CD4-positive, alpha-beta T cell (primary cell): ENCODE data around the gene TTBK1. TPM values are rescaled to one million over a fixed set of nuclear protein-coding genes. Genes with fewer than 3 reads are reported as not detected.

Experiments
- ATAC-seq: fragments of 200-7000 bp; cut with Tn5 transposase; one replicate; pipeline ENCODE4 v1.10.0; 2022; ENCODE audit warnings: mild to moderate bottlenecking; ENCODE audit not compliant: poor library complexity
- CTCF ChIA-PET: fragments of 350-600 bp; sonication (Branson Sonifier 250); formaldehyde crosslinking; loops from one replicate; lab custom pipeline; 2021; ENCODE audit warnings: antibody characterized with exemption, inconsistent platforms; lab: Charles Lee
- POLR2A ChIA-PET: fragments of 350-600 bp; sonication (Branson Sonifier 250); formaldehyde crosslinking; loops from one replicate; lab custom pipeline; 2021; ENCODE audit warnings: antibody characterized with exemption, inconsistent platforms; lab: Charles Lee
- DNase-seq, 14 experiments: peaks; one replicate each; pipeline ENCODE4 v3.0.0-alpha.2; 2013 to 2020; ENCODE audit warnings: mixed read lengths in 2 of 14
- H3K27ac ChIP-seq, 2 donors: one replicate each; pipeline versions ENCODE4 v1.5.1 to v1.7.0; 2013; ENCODE audit warnings: low read length in 2 of 2, low read depth in 1 of 2, mild to moderate bottlenecking in 1 of 2
- H3K27me3 ChIP-seq, 2 experiments: 1 replicate in 1 of 2; 2 replicates in 1 of 2; pipeline versions ENCODE4 v1.6.1 to v1.7.0; 2013; ENCODE audit warnings: low read length in 2 of 2, control low read depth in 1 of 2, mild to moderate bottlenecking in 1 of 2, moderate library complexity in 1 of 2; ENCODE audit not compliant: insufficient read depth in 2 of 2, control insufficient read depth in 1 of 2
- H3K36me3 ChIP-seq: one replicate; pipeline ENCODE4 v1.6.1; 2013; ENCODE audit warnings: low read length, control low read depth; ENCODE audit not compliant: insufficient read depth
- H3K4me1 ChIP-seq: one replicate; pipeline ENCODE4 v1.6.1; 2013; ENCODE audit warnings: low read length, control low read depth; ENCODE audit not compliant: insufficient read depth
- H3K4me3 ChIP-seq: one replicate; pipeline ENCODE4 v1.5.1; 2013; ENCODE audit warnings: mild to moderate bottlenecking, low read length, moderate library complexity
- H3K9me3 ChIP-seq, 2 experiments: 1 replicate in 1 of 2; 2 replicates in 1 of 2; pipeline versions ENCODE4 v1.6.1 to v1.7.0; 2013; ENCODE audit warnings: low read length in 2 of 2, mild to moderate bottlenecking in 2 of 2, control low read depth in 1 of 2, moderate library complexity in 1 of 2; ENCODE audit not compliant: control insufficient read depth in 1 of 2, insufficient read depth in 1 of 2
- H3K27ac Mint-ChIP-seq: one replicate; pipeline ENCODE4 v1.8.0; 2020; ENCODE audit warnings: mixed read lengths
- H3K27me3 Mint-ChIP-seq: one replicate; pipeline ENCODE4 v1.8.0; 2021; ENCODE audit warnings: mixed read lengths
- H3K36me3 Mint-ChIP-seq: one replicate; pipeline ENCODE4 v1.8.0; 2021; ENCODE audit warnings: low read depth, mixed read lengths
- H3K4me1 Mint-ChIP-seq: one replicate; pipeline ENCODE4 v1.8.0; 2021; ENCODE audit warnings: low read depth, mixed read lengths
- H3K4me3 Mint-ChIP-seq: one replicate; pipeline ENCODE4 v1.8.0; 2020; ENCODE audit warnings: mild to moderate bottlenecking, mixed read lengths
- H3K9me3 Mint-ChIP-seq: one replicate; pipeline ENCODE4 v1.8.0; 2020; ENCODE audit warnings: mixed read lengths
- CTCF ChIP-seq: fragments of 200-600 bp; IDR thresholded peaks from one replicate; pipeline ENCODE4 v1.8.0; 2022; ENCODE audit warnings: antibody characterized with exemption, mild to moderate bottlenecking
- intact Hi-C, 2 experiments: fragments of 100-400 bp; cut with DNase I in 1 of 2; cut with micrococcal nuclease in 1 of 2; formaldehyde crosslinking; loops; one replicate each; pipeline versions ENCODE4 v1.15.1 to v1.9.0; 2023 to 2025; cut with DNase I, micrococcal nuclease
- total RNA-seq, 174 experiments: library from RNA in 2 of 174; stranded (reverse) in 2 of 174; gene quantifications; one replicate each; pipeline ENCODE4 v1.2.3 and lab custom pipeline; 2021 to 2026

Gene TTBK1
- total RNA-seq, 2 experiments from 2014 or later = not detected

GRCh38 chr6:43217351-43217750 lies 25.9 kb upstream of the TTBK1 start:
- H3K36me3 ChIP-seq = peaks cover 30% of the 10 kb centered on the region
- H3K27me3 Mint-ChIP-seq = no peaks in the 10 kb centered on the region
- H3K9me3 ChIP-seq = no peaks in the 10 kb centered on the region
- H3K4me1 Mint-ChIP-seq = peaks cover 24% of the 10 kb centered on the region
- H3K4me1 ChIP-seq = peaks cover 16% of the 10 kb centered on the region
- H3K4me3 ChIP-seq = no peak overlapping the region
- no peak overlapping the region for H3K4me3 Mint-ChIP-seq
- TF ChIP-seq CTCF = no peak
- H3K27me3 ChIP-seq = no peaks in the 10 kb centered on the region
- ChIA-PET POLR2A (no interaction called here), CTCF (interaction anchor here (1.2 kb wide), 1 partner anchor 117 kb away, joined by 4 read pairs; no protein-coding TSS in a partner anchor)
- intact Hi-C loops = no loop called here
- no peaks in the 10 kb centered on the region for H3K9me3 Mint-ChIP-seq
- peak overlapping the region; percentile 46 for H3K27ac Mint-ChIP-seq
- ATAC-seq (no peak), DNase-seq (no peak)
- no peak overlapping the region for H3K27ac ChIP-seq
- peaks cover 61% of the 10 kb centered on the region for H3K36me3 Mint-ChIP-seq

GRCh38 chr6:43219119-43219518 lies 24.2 kb upstream of the TTBK1 start:
- Mint-ChIP-seq H3K27me3 (no peaks in the 10 kb centered on the region), H3K36me3 (peaks cover 71% of the 10 kb centered on the region), H3K4me1 (peaks cover 36% of the 10 kb centered on the region), H3K4me3 (no peak overlapping the region), H3K9me3 (no peaks in the 10 kb centered on the region), H3K27ac (peak overlapping the region; percentile 100)
- Histone ChIP-seq H3K4me3 (no peak overlapping the region), H3K4me1 (peaks cover 34% of the 10 kb centered on the region), H3K36me3 (peaks cover 35% of the 10 kb centered on the region), H3K27ac (no peak overlapping the region), H3K9me3 (no peaks in the 10 kb centered on the region), H3K27me3 (no peaks in the 10 kb centered on the region)
- no peak for TF ChIP-seq CTCF
- POLR2A ChIA-PET = no interaction called here
- CTCF ChIA-PET = no interaction called here
- ATAC-seq (no peak), DNase-seq (peak in 1 of 14 experiments; percentile 27)
- intact Hi-C loops = no loop called here

GRCh38 chr6:43219814-43220213 lies 23.5 kb upstream of the TTBK1 start:
- H3K9me3 ChIP-seq = no peaks in the 10 kb centered on the region
- H3K27me3 ChIP-seq = no peaks in the 10 kb centered on the region
- H3K4me1 ChIP-seq = peaks cover 41% of the 10 kb centered on the region
- H3K27ac ChIP-seq = no peak overlapping the region
- Mint-ChIP-seq H3K9me3 (no peaks in the 10 kb centered on the region), H3K27ac (peak overlapping the region; percentile 100), H3K4me3 (peak overlapping the region; percentile 3), H3K27me3 (no peaks in the 10 kb centered on the region), H3K4me1 (peaks cover 42% of the 10 kb centered on the region), H3K36me3 (peaks cover 71% of the 10 kb centered on the region)
- DNase-seq (no peak), ATAC-seq (no peak)
- ChIA-PET POLR2A (no interaction called here), CTCF (no interaction called here)
- H3K4me3 ChIP-seq = no peak overlapping the region
- TF ChIP-seq CTCF = no peak
- H3K36me3 ChIP-seq = peaks cover 34% of the 10 kb centered on the region
- intact Hi-C loops = loop anchor here in 1 of 2 experiments (5.0 kb wide), 2 partner anchors 33 to 48 kb away; partner anchors contain the start of gene SRF
